Stomach (tissue), 9 donors: ENCODE data around the gene RNU6-9. TPM values are rescaled to one million over a fixed set of nuclear protein-coding genes. Genes with fewer than 3 reads are reported as not detected.
A peak's percentile ranks its signal among the peaks of the same experiment; 100 is the strongest.

Experiments
- DNase-seq, 2 donors: peaks; one replicate each; pipeline versions ENCODE4 v3.0.0 to v3.0.0-alpha.2; 2013 to 2019
- H3K27ac ChIP-seq, 5 donors: fragments of 200-600 bp in 4 of 5; sonication (generic) in 4 of 5; one replicate each; pipeline ENCODE4 v1.5.1; 2013 to 2019; ENCODE audit warnings: mild to moderate bottlenecking in 1 of 5, moderate library complexity in 1 of 5
- H3K27me3 ChIP-seq, 3 donors: fragments of 200-600 bp; sonication (generic); one replicate each; pipeline ENCODE4 v1.5.1; 2017 to 2019; ENCODE audit warnings: mixed run types in 1 of 3
- H3K36me3 ChIP-seq, 4 donors: fragments of 200-600 bp; sonication (generic); 1 replicate in 3 of 4; 2 replicates in 1 of 4; pipeline ENCODE4 v1.5.1; 2016 to 2019
- H3K4me1 ChIP-seq, 4 donors: fragments of 200-600 bp; sonication (generic); one replicate each; pipeline ENCODE4 v1.5.1; 2016 to 2019
- H3K4me3 ChIP-seq, 4 donors: fragments of 200-600 bp; sonication (generic) in 3 of 4; one replicate each; pipeline ENCODE4 v1.5.1; 2016 to 2019; ENCODE audit warnings: mild to moderate bottlenecking in 1 of 4
- H3K9me3 ChIP-seq, 4 donors: fragments of 200-600 bp; sonication (generic); one replicate each; pipeline ENCODE4 v1.5.1; 2016 to 2019
- EP300 ChIP-seq: sonication (generic); formaldehyde crosslinking; IDR thresholded peaks from one replicate; pipeline ENCODE4 v1.6.1; 2017; ENCODE audit warnings: antibody characterized with exemption
- POLR2A ChIP-seq, 4 donors: fragments of 450-650 bp; IDR thresholded peaks; one replicate each; pipeline ENCODE4 v1.6.1; 2016; ENCODE audit warnings: antibody characterized with exemption in 4 of 4, control low read depth in 2 of 4, mild to moderate bottlenecking in 1 of 4, moderate library complexity in 1 of 4
- POLR2AphosphoS5 ChIP-seq, 3 donors: sonication (generic); formaldehyde crosslinking; IDR thresholded peaks; one replicate each; pipeline ENCODE4 v1.6.1; 2016; ENCODE audit warnings: antibody characterized with exemption in 3 of 3
- WGBS, 5 donors: extraction: QIAGEN DNeasy Blood & Tissue Kit in 3 of 5; methylation state at CpG; one replicate each; pipeline versions ENCODE4 v1.1.5 to v1.1.7; 2013 to 2018; 5-methylcytosine and 5-hydroxymethylcytosine counted together
- intact Hi-C: fragments of 100-400 bp; cut with DNase I; formaldehyde crosslinking; loops from one replicate; pipeline ENCODE4 v1.15.1; 2023; ENCODE audit warnings: low total_unique reads
- polyA plus RNA-seq, 3 donors: library from polyadenylated mRNA; stranded (reverse); fragments of 200-250 nt; gene quantifications; one replicate each; pipeline ENCODE4 v1.2.3, GENCODE V29; 2013
- total RNA-seq, 5 donors: library from RNA; depleted of rRNA; stranded (reverse); fragments of >200 nt; gene quantifications; one replicate each; pipeline versions ENCODE4 v1.1.0 to v1.2.3, GENCODE V29; 2014 to 2016
- TF ChIP-seq, protein P1 (sequence below), 7 experiments: fragments of 450-650 bp in 4 of 7; fragments of 200-600 bp in 3 of 7; sonication (generic) in 3 of 7; IDR thresholded peaks; one replicate each; pipeline ENCODE4 v1.5.1; 2016 to 2019; ENCODE audit warnings: antibody characterized with exemption in 7 of 7, control low read depth in 2 of 7, mild to moderate bottlenecking in 1 of 7
- donor health status: healthy with polysubstance abuse.
- donor health status: Bipolar disorder and iron deficiency.
- donor health status: healthy.

The RNU6-9 gene
- total and polyA plus RNA-seq, 8 donors, result not detected

DNA sequence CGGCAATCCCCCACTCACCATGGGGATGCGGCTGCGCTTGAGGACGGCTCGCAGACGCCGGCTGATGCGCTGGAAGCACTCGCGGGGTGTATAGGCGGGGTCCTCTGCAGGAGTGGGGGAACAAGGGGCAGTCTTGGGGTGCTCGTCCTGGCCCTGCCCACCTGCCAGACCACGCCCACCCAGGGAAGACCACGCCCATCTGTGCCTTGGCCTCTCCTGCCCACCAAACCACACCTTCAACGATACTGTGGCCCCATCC lies 6.7 kb downstream of the RNU6-9 start:
- H3K27ac ChIP-seq, result no peak overlapping the region

GRCh38 chr19:900302-901111 lies 7.2 kb downstream of the RNU6-9 start:
- DNase-seq, result peak in 1 of 2 donors; percentile 67
- no peak overlapping the region for H3K27ac ChIP-seq
- 69 to 85% (median 75%) methylated on average over 28 to 30 of the region's 30 CpGs for WGBS, 5 donors
- H3K9me3 ChIP-seq, result no peaks in the 10 kb centered on the region
- no peaks in the 10 kb centered on the region for H3K27me3 ChIP-seq
- peaks cover 0 to 32% (median 9%) of the 10 kb centered on the region in 4 donors for H3K4me1 ChIP-seq
- TF ChIP-seq, protein P1, sequence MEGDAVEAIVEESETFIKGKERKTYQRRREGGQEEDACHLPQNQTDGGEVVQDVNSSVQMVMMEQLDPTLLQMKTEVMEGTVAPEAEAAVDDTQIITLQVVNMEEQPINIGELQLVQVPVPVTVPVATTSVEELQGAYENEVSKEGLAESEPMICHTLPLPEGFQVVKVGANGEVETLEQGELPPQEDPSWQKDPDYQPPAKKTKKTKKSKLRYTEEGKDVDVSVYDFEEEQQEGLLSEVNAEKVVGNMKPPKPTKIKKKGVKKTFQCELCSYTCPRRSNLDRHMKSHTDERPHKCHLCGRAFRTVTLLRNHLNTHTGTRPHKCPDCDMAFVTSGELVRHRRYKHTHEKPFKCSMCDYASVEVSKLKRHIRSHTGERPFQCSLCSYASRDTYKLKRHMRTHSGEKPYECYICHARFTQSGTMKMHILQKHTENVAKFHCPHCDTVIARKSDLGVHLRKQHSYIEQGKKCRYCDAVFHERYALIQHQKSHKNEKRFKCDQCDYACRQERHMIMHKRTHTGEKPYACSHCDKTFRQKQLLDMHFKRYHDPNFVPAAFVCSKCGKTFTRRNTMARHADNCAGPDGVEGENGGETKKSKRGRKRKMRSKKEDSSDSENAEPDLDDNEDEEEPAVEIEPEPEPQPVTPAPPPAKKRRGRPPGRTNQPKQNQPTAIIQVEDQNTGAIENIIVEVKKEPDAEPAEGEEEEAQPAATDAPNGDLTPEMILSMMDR (IDR thresholded peaks at IDR 0.05), result no peak
- TF ChIP-seq EP300, result no peak
- intact Hi-C loops, result no loop called here
- no peak overlapping the region for H3K4me3 ChIP-seq
- H3K36me3 ChIP-seq, result peaks cover 15 to 57% (median 52%) of the 10 kb centered on the region in 4 donors

More for the DNA sequence above, 6.7 kb downstream of the RNU6-9 start:
- no peaks in the 10 kb centered on the region for H3K27me3 ChIP-seq
- peaks cover 0 to 32% (median 9%) of the 10 kb centered on the region in 4 donors for H3K4me1 ChIP-seq
- intact Hi-C loops, result no loop called here
- no peaks in the 10 kb centered on the region for H3K9me3 ChIP-seq
- no peak overlapping the region for H3K4me3 ChIP-seq
- TF ChIP-seq POLR2A (IDR thresholded peaks at IDR 0.05) (no peak), EP300 (no peak), POLR2AphosphoS5 (IDR thresholded peaks at IDR 0.05) (no peak)
- TF ChIP-seq, protein P1 (IDR thresholded peaks at IDR 0.05), result no peak
- 86 to 94% (median 89%) methylated on average over 14 to 15 of the region's 15 CpGs for WGBS, 5 donors
- H3K36me3 ChIP-seq, result peaks cover 15 to 57% (median 52%) of the 10 kb centered on the region in 4 donors
- DNase-seq, result no peak

GRCh38 chr19:901216-902092 lies 8.2 kb downstream of the RNU6-9 start:
- intact Hi-C loops, result no loop called here
- Histone ChIP-seq H3K9me3 (no peaks in the 10 kb centered on the region), H3K4me1 (peaks cover 0 to 32% (median 9%) of the 10 kb centered on the region in 4 donors), H3K27me3 (no peaks in the 10 kb centered on the region), H3K27ac (no peak overlapping the region), H3K4me3 (no peak overlapping the region), H3K36me3 (peaks cover 15 to 55% (median 49%) of the 10 kb centered on the region in 4 donors)
- no peak for TF ChIP-seq EP300
- TF ChIP-seq POLR2AphosphoS5 (IDR thresholded peaks at IDR 0.05), result no peak
- TF ChIP-seq, protein P1 (IDR thresholded peaks at IDR 0.05), result no peak
- TF ChIP-seq POLR2A (IDR thresholded peaks at IDR 0.05), result no peak
- 90 to 98% (median 96%) methylated on average over 25 to 27 of the region's 27 CpGs for WGBS, 5 donors
- no peak for DNase-seq

- Histone ChIP-seq H3K4me3 (no peak overlapping the region), H3K9me3 (no peaks in the 10 kb centered on the region), H3K4me1 (peaks cover 0 to 34% (median 9%) of the 10 kb centered on the region in 4 donors), H3K27me3 (no peaks in the 10 kb centered on the region), H3K36me3 (peaks cover 15 to 49% (median 43%) of the 10 kb centered on the region in 4 donors), H3K27ac (no peak overlapping the region)
- no peak for TF ChIP-seq POLR2AphosphoS5 (IDR thresholded peaks at IDR 0.05)
- no peak for TF ChIP-seq POLR2A (IDR thresholded peaks at IDR 0.05)
- TF ChIP-seq, protein P1 (IDR thresholded peaks at IDR 0.05), result no peak
- no peak for TF ChIP-seq EP300
- intact Hi-C loops, result no loop called here
- 86 to 100% (median 92%) methylated on average over 5 to 7 of the region's 7 CpGs for WGBS, 5 donors
- no peak for DNase-seq
These were observed 8.7 kb downstream of the RNU6-9 start for GRCh38 chr19:902093-902370.
